K562 (cell line): ENCODE results near the gene M6PR. TPM values are rescaled to one million over a fixed set of nuclear protein-coding genes. Genes with fewer than 3 reads are reported as not detected.
A peak's percentile ranks its signal among the peaks of the same experiment; 100 is the strongest.

Experiments
- CBFA2T3 ChIP-seq: fragments of 450-650 bp; IDR thresholded peaks from 2 replicates; pipeline ENCODE4 v1.6.1; 2017
- ELF1 ChIP-seq: fragments of 200-800 bp; sonication (Bioruptor generic); IDR thresholded peaks from 2 replicates; pipeline ENCODE4 v1.6.1; 2016; ENCODE audit warnings: missing genetic modification characterization, missing compliant biosample characterization
- EZH2 ChIP-seq: IDR thresholded peaks from 2 replicates; pipeline ENCODE4 v1.6.1; 2012; ENCODE audit warnings: low read depth, mild to moderate bottlenecking, inconsistent platforms, low read length, borderline replicate concordance
- FOXK1 ChIP-seq: sonication (generic); formaldehyde crosslinking; IDR thresholded peaks from 2 replicates; pipeline ENCODE4 v1.8.0; 2022; ENCODE audit warnings: missing genetic modification reagents, mild to moderate bottlenecking, borderline replicate concordance
- HNRNPUL1 ChIP-seq: fragments of 200-400 bp; formaldehyde crosslinking; IDR thresholded peaks from 2 replicates; pipeline ENCODE4 v1.6.1; 2017; ENCODE audit warnings: low read length
- IFI16 ChIP-seq: fragments of 250-450 bp; sonication (Bioruptor Pico); IDR thresholded peaks from 2 replicates; pipeline ENCODE4 v2.1.2; 2022; ENCODE audit warnings: mild to moderate bottlenecking, inconsistent platforms
- KAT2B ChIP-seq: IDR thresholded peaks from one replicate; pipeline ENCODE4 v1.6.1; 2012; ENCODE audit warnings: low read depth, mild to moderate bottlenecking, control low read depth, inconsistent platforms, low read length, moderate library complexity
- MTA3 ChIP-seq: fragments of 450-650 bp; formaldehyde crosslinking; IDR thresholded peaks from 2 replicates; pipeline ENCODE4 v1.6.1; 2017; ENCODE audit warnings: mild to moderate bottlenecking, borderline replicate concordance
- NCOA2 ChIP-seq, 2 experiments: fragments of 450-650 bp; IDR thresholded peaks; 2 replicates each; pipeline ENCODE4 v1.6.1; 2018; ENCODE audit warnings: mild to moderate bottlenecking in 2 of 2, moderate library complexity in 1 of 2; ENCODE audit not compliant: partially characterized antibody in 2 of 2
- PHTF2 ChIP-seq: fragments of 250-450 bp; sonication (Bioruptor Pico); IDR thresholded peaks from 2 replicates; pipeline ENCODE4 v1.5.0; 2021; ENCODE audit warnings: mild to moderate bottlenecking
- POLR2AphosphoS2 ChIP-seq: IDR thresholded peaks from 2 replicates; pipeline ENCODE4 v1.6.1; 2012; ENCODE audit warnings: low read length, improper control_type of control experiment
- SIRT6 ChIP-seq: IDR thresholded peaks from one replicate; pipeline ENCODE4 v1.6.1; 2012; ENCODE audit warnings: low read depth, mild to moderate bottlenecking, control low read depth, inconsistent platforms, low read length, moderate library complexity
- TRIM24 ChIP-seq, 2 experiments: fragments of 450-650 bp; IDR thresholded peaks; 2 replicates each; pipeline ENCODE4 v1.6.1; 2016
- U2AF1 ChIP-seq: fragments of 200-400 bp; formaldehyde crosslinking; optimal IDR thresholded peaks from 2 replicates; pipeline ENCODE3; 2017; ENCODE audit warnings: mild to moderate bottlenecking, low read depth, low read length, moderate library complexity
- YBX1 ChIP-seq: fragments of 450-650 bp; IDR thresholded peaks from 2 replicates; pipeline ENCODE4 v1.7.1; 2016; ENCODE audit warnings: mild to moderate bottlenecking
- YY1 ChIP-seq, 3 experiments: IDR thresholded peaks; 2 replicates each; pipeline ENCODE4 v1.6.1; 2011; ENCODE audit warnings: low read length in 2 of 3, mild to moderate bottlenecking in 2 of 3, moderate library complexity in 2 of 3, borderline replicate concordance in 1 of 3, control low read depth in 1 of 3, low read depth in 1 of 3; ENCODE audit not compliant: insufficient read depth in 3 of 3, insufficient replicate concordance in 2 of 3, control insufficient read depth in 1 of 3, insufficient read length in 1 of 3; ENCODE audit errors: extremely low read depth in 1 of 3
- ZNF197 ChIP-seq: fragments of 200-800 bp; sonication (Bioruptor generic); IDR thresholded peaks from 2 replicates; pipeline ENCODE4 v1.6.1; 2016; ENCODE audit warnings: low read depth, missing genetic modification characterization, missing compliant biosample characterization
- ZNF75A ChIP-seq: fragments of 450-650 bp; formaldehyde crosslinking; IDR thresholded peaks from 2 replicates; pipeline ENCODE4 v1.4.0; 2020; ENCODE audit warnings: mild to moderate bottlenecking
- polyA plus RNA-seq, 8 experiments: library from polyadenylated mRNA; depleted of rRNA in 4 of 8; stranded (reverse) in 5 of 8; unstranded in 3 of 8; fragments of >200 nt; fragmentation: Nextera tagmentation in 2 of 8; fragmentation: Illumina TruSeq in 1 of 8; extraction: Ambion mirVana in 2 of 8; extraction: Trizol in 1 of 8; gene quantifications; 2 replicates each; pipeline versions ENCODE4 v1.2.1 to v1.2.3, GENCODE V29; 2011 to 2014; ENCODE audit warnings: inconsistent platforms in 1 of 8, missing spikeins in 1 of 8
- total RNA-seq, 7 experiments: library from RNA; depleted of rRNA in 6 of 7; stranded (reverse); fragments of >200 nt in 6 of 7; fragmentation: Illumina TruSeq in 2 of 7; extraction: Trizol in 2 of 7; gene quantifications; 2 replicates each; pipeline versions ENCODE4 v1.2.1 to v1.2.3, GENCODE V29; 2011 to 2021; ENCODE audit warnings: low replicate concordance in 1 of 7
- TF ChIP-seq, protein P1 (sequence below): sonication (generic); formaldehyde crosslinking; IDR thresholded peaks from 2 replicates; pipeline ENCODE4 v1.8.0; 2022; ENCODE audit warnings: mild to moderate bottlenecking, missing genetic modification reagents, borderline replicate concordance
- TF ChIP-seq, protein P2 (sequence below): fragments of 450-650 bp; IDR thresholded peaks from 2 replicates; pipeline ENCODE4 v1.6.1; 2016; ENCODE audit warnings: borderline replicate concordance
- TF ChIP-seq, protein P3 (sequence below): sonication (generic); formaldehyde crosslinking; IDR thresholded peaks from 2 replicates; pipeline ENCODE4 v1.8.1; 2023; ENCODE audit warnings: mild to moderate bottlenecking, missing genetic modification reagents

The M6PR gene
- total and polyA plus RNA-seq, 9 of the 15 experiments (the other 6 are each of a cell fraction or from before 2014, with no cell fraction given): 78.6 to 159 (median 112) TPM

DNA sequence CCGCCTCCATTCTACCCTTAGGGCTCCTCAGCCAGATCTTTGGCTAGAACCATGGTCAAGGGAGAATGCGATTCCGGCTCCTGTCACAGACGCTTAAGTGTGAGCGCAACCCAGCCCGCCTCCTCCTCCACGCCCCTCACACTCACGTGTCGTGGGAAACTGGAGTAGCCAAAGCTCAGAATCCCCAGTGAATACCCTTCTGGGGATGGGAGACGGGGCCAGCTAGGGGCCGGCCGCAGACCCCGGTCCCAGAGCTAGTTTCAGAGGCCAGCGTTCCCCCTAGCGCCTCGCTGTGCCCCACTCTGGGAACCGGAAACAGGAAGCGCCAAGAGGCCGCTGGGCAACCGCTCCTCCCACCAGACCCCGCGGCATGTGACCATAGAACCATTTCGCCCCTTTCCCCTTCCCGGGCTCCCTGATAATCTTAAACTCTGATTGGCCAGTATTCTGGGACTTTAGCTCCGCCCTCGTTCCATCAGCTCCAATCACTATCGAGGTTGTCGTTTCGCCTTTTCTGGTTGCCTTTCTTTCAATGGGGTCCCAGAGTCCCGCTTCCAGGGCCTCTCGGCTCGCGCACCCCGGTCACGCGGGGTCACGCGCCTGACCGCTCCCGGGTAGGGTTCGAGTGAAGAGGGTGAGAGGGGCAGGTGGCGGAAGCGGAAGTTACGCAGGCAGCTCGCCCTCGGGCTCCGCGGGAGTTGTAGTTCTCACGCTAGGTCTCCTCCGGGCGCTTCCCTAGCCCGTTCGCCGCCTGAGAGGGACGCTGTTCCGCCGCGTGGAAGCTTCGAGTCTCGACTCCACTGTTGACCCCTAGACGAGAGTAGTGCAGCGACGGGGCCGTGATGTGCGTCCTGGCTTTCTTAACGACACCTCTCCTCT, at the start of gene M6PR (continued):
- TF ChIP-seq ZNF197 (CRISPR knock-in tag) (no peak), TRIM24 (IDR thresholded peaks at IDR 0.05) (no peak), YBX1 (no peak), CBFA2T3 (no peak), HNRNPUL1 (no peak), FOXK1 (CRISPR knock-in tag) (no peak), EZH2 (no peak), YY1 (IDR thresholded peaks at IDR 0.05; ENCODE audit: borderline replicate concordance in 1 of 3, control insufficient read depth in 1 of 3, extremely low read depth in 1 of 3, insufficient read depth in 3 of 3, insufficient read length in 1 of 3, insufficient replicate concordance in 2 of 3, low read depth in 1 of 3, low read length in 2 of 3) (peak in 2 of 3 experiments; percentile 14 to 35), U2AF1 (no peak), MTA3 (0 out of 2 replicates have a peak, but pooled peaks have one; percentile 18), PHTF2 (CRISPR knock-in tag) (no peak), SIRT6 (no peak), NCOA2 (IDR thresholded peaks at IDR 0.05; ENCODE audit: partially characterized antibody in 2 of 2) (no peak), ELF1 (peak; percentile 95), IFI16 (no peak), KAT2B (no peak), ZNF75A (no peak), POLR2AphosphoS2 (no peak)
- TF ChIP-seq, protein P1, sequence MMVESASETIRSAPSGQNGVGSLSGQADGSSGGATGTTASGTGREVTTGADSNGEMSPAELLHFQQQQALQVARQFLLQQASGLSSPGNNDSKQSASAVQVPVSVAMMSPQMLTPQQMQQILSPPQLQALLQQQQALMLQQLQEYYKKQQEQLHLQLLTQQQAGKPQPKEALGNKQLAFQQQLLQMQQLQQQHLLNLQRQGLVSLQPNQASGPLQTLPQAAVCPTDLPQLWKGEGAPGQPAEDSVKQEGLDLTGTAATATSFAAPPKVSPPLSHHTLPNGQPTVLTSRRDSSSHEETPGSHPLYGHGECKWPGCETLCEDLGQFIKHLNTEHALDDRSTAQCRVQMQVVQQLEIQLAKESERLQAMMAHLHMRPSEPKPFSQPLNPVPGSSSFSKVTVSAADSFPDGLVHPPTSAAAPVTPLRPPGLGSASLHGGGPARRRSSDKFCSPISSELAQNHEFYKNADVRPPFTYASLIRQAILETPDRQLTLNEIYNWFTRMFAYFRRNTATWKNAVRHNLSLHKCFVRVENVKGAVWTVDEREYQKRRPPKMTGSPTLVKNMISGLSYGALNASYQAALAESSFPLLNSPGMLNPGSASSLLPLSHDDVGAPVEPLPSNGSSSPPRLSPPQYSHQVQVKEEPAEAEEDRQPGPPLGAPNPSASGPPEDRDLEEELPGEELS: no peak
- TF ChIP-seq, protein P2, sequence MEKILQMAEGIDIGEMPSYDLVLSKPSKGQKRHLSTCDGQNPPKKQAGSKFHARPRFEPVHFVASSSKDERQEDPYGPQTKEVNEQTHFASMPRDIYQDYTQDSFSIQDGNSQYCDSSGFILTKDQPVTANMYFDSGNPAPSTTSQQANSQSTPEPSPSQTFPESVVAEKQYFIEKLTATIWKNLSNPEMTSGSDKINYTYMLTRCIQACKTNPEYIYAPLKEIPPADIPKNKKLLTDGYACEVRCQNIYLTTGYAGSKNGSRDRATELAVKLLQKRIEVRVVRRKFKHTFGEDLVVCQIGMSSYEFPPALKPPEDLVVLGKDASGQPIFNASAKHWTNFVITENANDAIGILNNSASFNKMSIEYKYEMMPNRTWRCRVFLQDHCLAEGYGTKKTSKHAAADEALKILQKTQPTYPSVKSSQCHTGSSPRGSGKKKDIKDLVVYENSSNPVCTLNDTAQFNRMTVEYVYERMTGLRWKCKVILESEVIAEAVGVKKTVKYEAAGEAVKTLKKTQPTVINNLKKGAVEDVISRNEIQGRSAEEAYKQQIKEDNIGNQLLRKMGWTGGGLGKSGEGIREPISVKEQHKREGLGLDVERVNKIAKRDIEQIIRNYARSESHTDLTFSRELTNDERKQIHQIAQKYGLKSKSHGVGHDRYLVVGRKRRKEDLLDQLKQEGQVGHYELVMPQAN: peak; percentile 89; the same call in 1 of the 2 replicates
- TF ChIP-seq, protein P3, sequence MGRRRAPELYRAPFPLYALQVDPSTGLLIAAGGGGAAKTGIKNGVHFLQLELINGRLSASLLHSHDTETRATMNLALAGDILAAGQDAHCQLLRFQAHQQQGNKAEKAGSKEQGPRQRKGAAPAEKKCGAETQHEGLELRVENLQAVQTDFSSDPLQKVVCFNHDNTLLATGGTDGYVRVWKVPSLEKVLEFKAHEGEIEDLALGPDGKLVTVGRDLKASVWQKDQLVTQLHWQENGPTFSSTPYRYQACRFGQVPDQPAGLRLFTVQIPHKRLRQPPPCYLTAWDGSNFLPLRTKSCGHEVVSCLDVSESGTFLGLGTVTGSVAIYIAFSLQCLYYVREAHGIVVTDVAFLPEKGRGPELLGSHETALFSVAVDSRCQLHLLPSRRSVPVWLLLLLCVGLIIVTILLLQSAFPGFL (CRISPR knock-in tag): no peak
